K562 (cell line): ENCODE measurements around the gene ITPKB. TPM values are rescaled to one million over a fixed set of nuclear protein-coding genes. Genes with fewer than 3 reads are reported as not detected.

Source experiments
- ATAC-seq: fragments of 200-7000 bp; cut with Tn5 transposase; 3 replicates; pipeline ENCODE4 v1.9.1; 2020; ENCODE audit warnings: moderate library complexity
- BruUV-seq: library from RNA; stranded (reverse); fragments of 400-500 nt; replicated peaks from 2 replicates; lab custom pipeline; 2021; lab: Mats Ljungman, UMichigan
- CTCF ChIA-PET: fragments of 300-600 bp; formaldehyde crosslinking; extraction: SDS; loops from one replicate; lab custom pipeline; 2021; ENCODE audit warnings: low intra/inter-chr PET ratio; lab: Yijun Ruan, JAX
- POLR2A ChIA-PET: fragments of 300-600, 350-650 bp; sonication (Branson Sonifier 250); formaldehyde crosslinking; extraction: SDS; loops from one replicate; lab custom pipeline; 2021; ENCODE audit warnings: antibody characterized with exemption, inconsistent platforms; lab: Yijun Ruan, JAX
- DNase-seq, 4 experiments: peaks; one replicate each; pipeline versions ENCODE4 v3.0.0 to v3.0.0-alpha.2; 2011 to 2018; ENCODE audit warnings: low spot score in 3 of 4, mixed read lengths in 3 of 4; ENCODE audit errors: extremely low read depth in 1 of 4
- FAIRE-seq: peaks from 2 replicates; lab custom pipeline; 2011; peaks lifted over from hg19 to GRCh38; lab: Jason Lieb, UNC
- H2AFZ ChIP-seq: 2 replicates; pipeline ENCODE4 v1.6.0; 2011; ENCODE audit warnings: low read depth, low read length, control low read depth, inconsistent platforms
- H3K27ac ChIP-seq: fragments of 200-600 bp; 3 replicates; pipeline ENCODE4 v1.8.0; 2011; ENCODE audit warnings: low read depth, mild to moderate bottlenecking, control low read depth, inconsistent platforms, low read length, moderate library complexity, mixed read lengths; ENCODE audit errors: extremely low read depth
- H3K27me3 ChIP-seq, 2 experiments: fragments of 300-600 bp in 1 of 2; 2 replicates in 1 of 2; 3 replicates in 1 of 2; pipeline versions ENCODE4 v1.6.0 to v1.8.0; 2011; ENCODE audit warnings: inconsistent platforms in 2 of 2, low read length in 2 of 2, mild to moderate bottlenecking in 1 of 2, mixed read lengths in 1 of 2, moderate library complexity in 1 of 2; ENCODE audit not compliant: control insufficient read depth in 2 of 2, insufficient read depth in 2 of 2
- H3K36me3 ChIP-seq: fragments of 300-600 bp; 3 replicates; pipeline ENCODE4 v1.8.0; 2011; ENCODE audit warnings: mild to moderate bottlenecking, low read length, inconsistent platforms; ENCODE audit not compliant: control insufficient read depth, insufficient read depth
- H3K4me1 ChIP-seq, 2 experiments: fragments of 200-600 bp in 1 of 2; replicated peaks in 1 of 2; 2 replicates in 1 of 2; 3 replicates in 1 of 2; pipeline versions ENCODE4 v1.5.1 to v1.8.0; 2011; ENCODE audit warnings: inconsistent platforms in 2 of 2, low read length in 2 of 2, mild to moderate bottlenecking in 1 of 2, mixed read lengths in 1 of 2, moderate library complexity in 1 of 2; ENCODE audit not compliant: control insufficient read depth in 2 of 2, insufficient read depth in 2 of 2
- H3K4me2 ChIP-seq: 2 replicates; pipeline ENCODE4 v1.6.1; 2011; ENCODE audit warnings: low read length, control low read depth, inconsistent platforms, mixed read lengths; ENCODE audit not compliant: insufficient read depth
- H3K4me3 ChIP-seq: fragments of 200-600 bp; sonication (generic), shearing (Covaris generic); 2 replicates; pipeline ENCODE4 v1.5.1; 2016; ENCODE audit warnings: control low read depth, inconsistent platforms
- H3K79me2 ChIP-seq: fragments of 200-600 bp; 3 replicates; pipeline ENCODE4 v1.8.0; 2011; ENCODE audit warnings: low read length, inconsistent platforms; ENCODE audit not compliant: control insufficient read depth, insufficient read depth
- H3K9ac ChIP-seq, 2 experiments: 2 replicates each; pipeline versions ENCODE4 v1.6.0 to v1.6.1; 2011; ENCODE audit warnings: low read depth in 2 of 2, low read length in 2 of 2, control low read depth in 1 of 2, inconsistent platforms in 1 of 2, mild to moderate bottlenecking in 1 of 2, mixed read lengths in 1 of 2; ENCODE audit not compliant: insufficient read depth in 1 of 2
- H3K9me1 ChIP-seq: one replicate; pipeline ENCODE4 v1.6.0; 2011; ENCODE audit warnings: inconsistent platforms, mild to moderate bottlenecking, low read length, moderate library complexity; ENCODE audit not compliant: control insufficient read depth, insufficient read depth
- H3K9me3 ChIP-seq: replicated peaks from 2 replicates; pipeline ENCODE4 v1.5.1; 2011; ENCODE audit warnings: low read depth, low read length, inconsistent platforms; ENCODE audit not compliant: control insufficient read depth, insufficient read depth
- H4K20me1 ChIP-seq: replicated peaks from 2 replicates; pipeline ENCODE4 v1.6.1; 2011; ENCODE audit warnings: low read length, inconsistent platforms, mixed read lengths; ENCODE audit not compliant: control insufficient read depth, insufficient read depth
- CEBPG ChIP-seq, 3 experiments: fragments of 200-800 bp in 1 of 3; sonication (Bioruptor generic) in 1 of 3; sonication (generic) in 1 of 3; formaldehyde crosslinking in 1 of 3; IDR thresholded peaks in 2 of 3; conservative IDR thresholded peaks in 1 of 3; 2 replicates each; pipeline versions ENCODE4 v1.6.1 to v1.8.0; 2016 to 2022; ENCODE audit warnings: missing compliant biosample characterization in 2 of 3, missing genetic modification characterization in 2 of 3, mild to moderate bottlenecking in 1 of 3, missing genetic modification reagents in 1 of 3
- GTF2A2 ChIP-seq: IDR thresholded peaks from 2 replicates; pipeline ENCODE4 v1.6.1; 2016; ENCODE audit warnings: mild to moderate bottlenecking, missing genetic modification characterization, missing compliant biosample characterization
- PTRF ChIP-seq: fragments of 450-650 bp; IDR thresholded peaks from 2 replicates; pipeline ENCODE4 v1.6.1; 2016; ENCODE audit warnings: mild to moderate bottlenecking, missing genetic modification characterization, missing compliant biosample characterization
- TCF7 ChIP-seq: sonication (generic); IDR thresholded peaks from 2 replicates; pipeline ENCODE4 v1.6.1; 2016; ENCODE audit warnings: antibody characterized with exemption, borderline replicate concordance
- ZBTB8A ChIP-seq: fragments of 450-650 bp; IDR thresholded peaks from 2 replicates; pipeline ENCODE4 v1.6.1; 2018; ENCODE audit warnings: mild to moderate bottlenecking, moderate library complexity; ENCODE audit not compliant: partially characterized antibody
- ZFP30 ChIP-seq: fragments of 250-450 bp; sonication (Bioruptor Pico); IDR thresholded peaks from 2 replicates; pipeline ENCODE4 v1.8.0; 2022; ENCODE audit warnings: moderate library complexity, mild to moderate bottlenecking, inconsistent platforms, borderline replicate concordance
- WGBS: fragments of 100-300 bp; shearing (Covaris generic); methylation state at CpG from one replicate; pipeline ENCODE4 v1.1.6; 2016; ENCODE audit warnings: low coverage, mixed read lengths; ENCODE audit not compliant: insufficient coverage; ENCODE audit errors: missing lambda C conversion rate; 5-methylcytosine and 5-hydroxymethylcytosine counted together
- in situ Hi-C: fragments of 300-500 bp; cut with MboI; formaldehyde crosslinking; loops from 4 replicates; pipeline ENCODE4 v1.15.0; 2018; ENCODE audit warnings: inconsistent platforms, mixed read lengths
- intact Hi-C: fragments of 100-400 bp; cut with micrococcal nuclease; formaldehyde crosslinking; loops from 2 replicates; pipeline ENCODE4 v1.14.2; 2022
- polyA plus RNA-seq, 8 experiments: library from polyadenylated mRNA; depleted of rRNA in 4 of 8; stranded (reverse) in 5 of 8; unstranded in 3 of 8; fragments of >200 nt; fragmentation: Nextera tagmentation in 2 of 8; fragmentation: Illumina TruSeq in 1 of 8; extraction: Ambion mirVana in 2 of 8; extraction: Trizol in 1 of 8; gene quantifications; 2 replicates each; pipeline versions ENCODE4 v1.2.1 to v1.2.3, GENCODE V29; 2011 to 2014; ENCODE audit warnings: inconsistent platforms in 1 of 8, missing spikeins in 1 of 8
- total RNA-seq, 7 experiments: library from RNA; depleted of rRNA in 6 of 7; stranded (reverse); fragments of >200 nt in 6 of 7; fragmentation: Illumina TruSeq in 2 of 7; extraction: Trizol in 2 of 7; gene quantifications; 2 replicates each; pipeline versions ENCODE4 v1.2.1 to v1.2.3, GENCODE V29; 2011 to 2021; ENCODE audit warnings: low replicate concordance in 1 of 7

Gene ITPKB
- total and polyA plus RNA-seq, 9 of the 15 experiments (the other 6 are each of a cell fraction or from before 2014, with no cell fraction given), result 0.01 to 0.22 TPM; not detected in 7

DNA sequence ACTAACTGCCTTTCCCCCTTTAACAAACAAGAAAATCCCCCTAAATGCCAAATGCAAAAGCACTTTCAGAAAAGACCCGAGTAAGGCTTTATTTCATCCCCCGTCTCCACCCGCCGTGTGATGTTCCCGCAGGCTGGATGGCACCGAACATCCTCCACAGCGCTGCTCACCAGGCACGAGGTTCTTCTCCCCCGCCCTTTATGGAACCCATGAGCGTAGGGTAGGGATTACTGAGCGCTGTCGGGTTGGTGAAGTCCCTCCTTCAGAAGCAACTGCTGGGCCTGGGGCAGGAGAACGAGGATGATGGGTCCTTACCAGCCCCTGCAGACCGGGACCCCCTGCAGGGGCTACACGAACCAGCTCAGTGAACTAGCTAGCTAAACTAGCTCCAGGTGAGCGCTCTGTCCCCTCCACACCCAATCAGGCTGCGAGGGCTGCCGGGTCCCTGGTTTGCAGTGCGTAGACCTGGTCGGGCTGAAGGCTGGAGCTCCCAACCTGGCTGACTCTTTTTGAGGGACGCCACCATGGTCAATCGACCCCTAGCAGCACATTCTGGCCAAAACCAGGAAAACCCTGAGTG, 80.4 kb downstream of the ITPKB start:
- WGBS, result 4% methylated on average over 22 of the region's 22 CpGs
- H3K27me3 ChIP-seq, result peaks cover 58 to 86% of the 10 kb centered on the region in 2 experiments
- in situ Hi-C loops, result no loop called here
- H4K20me1 ChIP-seq, result peaks cover 19% of the 10 kb centered on the region
- intact Hi-C loops, result no loop called here
- H3K4me3 ChIP-seq, result no peak overlapping the region
- BruUV-seq, result no TSS peak
- H3K79me2 ChIP-seq, result no peaks in the 10 kb centered on the region
- DNase-seq (no peak), ATAC-seq (no peak), FAIRE-seq (no peak)
- POLR2A ChIA-PET, result interaction anchor here (0.8 kb wide), 1 partner anchor 45 kb away, joined by 3 read pairs; no protein-coding TSS in a partner anchor
- H3K27ac ChIP-seq, result no peak overlapping the region
- TF ChIP-seq ZFP30 (CRISPR knock-in tag) (no peak), ZBTB8A (no peak), GTF2A2 (no peak), PTRF (tag) (no peak), CEBPG (CRISPR knock-in tag; IDR thresholded peaks at IDR 0.05) (no peak), CEBPG (tag; conservative IDR thresholded peaks at IDR 0.05 in 1 of 2, IDR thresholded peaks at IDR 0.05 in 1 of 2) (no peak), TCF7 (no peak)
- H3K9me3 ChIP-seq, result no peaks in the 10 kb centered on the region
- CTCF ChIA-PET, result no interaction called here
- H3K36me3 ChIP-seq, result no peaks in the 10 kb centered on the region
- H3K4me2 ChIP-seq, result no peak overlapping the region
- H3K9ac ChIP-seq, result no peak overlapping the region
- H3K4me1 ChIP-seq, result no peaks in the 10 kb centered on the region; a peak in 2 of 5 replicates
- H2AFZ ChIP-seq, result no peak overlapping the region
- no peaks in the 10 kb centered on the region for H3K9me1 ChIP-seq
